Retina (tissue), 1 donor: ENCODE measurements around the gene HNRNPK.

Experiments
- DNase-seq: peaks from one replicate; pipeline ENCODE4 v3.0.0-alpha.2; 2016

Gene HNRNPK

DNA sequence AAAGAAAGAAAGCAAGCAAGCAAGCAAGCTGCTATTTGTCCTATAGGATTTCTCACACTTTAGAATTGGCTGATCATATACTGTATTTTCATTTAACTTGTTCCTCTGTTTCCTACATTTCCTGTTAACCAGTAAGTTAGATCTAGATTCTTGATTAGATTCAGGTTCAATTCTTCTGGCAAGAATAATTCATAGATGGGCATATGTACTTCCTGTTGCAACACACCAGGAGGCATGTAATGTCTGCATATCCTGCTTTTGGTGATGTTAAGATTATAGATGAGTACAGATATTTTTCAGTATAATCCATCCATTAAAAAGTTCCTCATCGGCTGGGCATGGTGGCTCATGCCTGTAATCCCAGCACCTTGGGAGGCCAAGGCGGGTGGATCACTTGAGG is 48.0 kb downstream of the HNRNPK start:
- no peak for DNase-seq

DNA sequence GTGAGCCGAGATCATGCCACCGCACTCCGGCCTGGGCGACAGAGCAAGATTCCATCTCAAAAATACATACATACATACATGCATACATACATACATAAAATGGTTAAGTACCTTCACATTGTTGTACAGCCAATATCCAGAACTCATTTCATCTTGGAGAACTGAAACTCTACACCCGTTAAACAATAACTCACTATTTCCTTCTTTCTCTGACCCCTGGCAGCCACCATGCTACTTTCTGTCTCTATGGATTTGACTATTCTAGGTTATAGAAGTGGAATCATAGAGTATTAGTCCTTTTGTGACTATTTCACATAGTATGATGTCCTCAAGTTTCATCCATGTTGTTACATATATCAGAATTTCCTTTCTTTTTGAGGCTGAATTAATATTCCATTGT is 49.1 kb downstream of the HNRNPK start:
- DNase-seq: no peak

DNA sequence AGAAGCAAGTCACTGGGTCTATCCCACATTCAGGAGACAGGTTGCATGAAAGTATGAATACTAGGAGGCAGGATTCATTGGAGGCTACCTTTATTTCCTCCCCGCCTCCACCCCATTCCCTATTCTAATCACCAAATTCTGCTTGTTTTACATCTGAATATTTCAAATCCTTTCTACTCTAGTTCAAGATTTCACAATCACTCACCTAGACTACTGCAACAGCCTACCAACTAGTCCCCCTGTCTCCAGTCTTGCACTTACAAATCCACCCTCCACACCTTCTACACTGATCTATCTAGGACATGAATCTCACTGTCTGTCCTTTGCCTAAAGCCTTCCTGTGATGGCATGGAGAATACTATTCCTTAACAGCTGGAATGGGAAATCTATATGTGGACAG is 52.4 kb downstream of the HNRNPK start:
- no peak for DNase-seq

DNA sequence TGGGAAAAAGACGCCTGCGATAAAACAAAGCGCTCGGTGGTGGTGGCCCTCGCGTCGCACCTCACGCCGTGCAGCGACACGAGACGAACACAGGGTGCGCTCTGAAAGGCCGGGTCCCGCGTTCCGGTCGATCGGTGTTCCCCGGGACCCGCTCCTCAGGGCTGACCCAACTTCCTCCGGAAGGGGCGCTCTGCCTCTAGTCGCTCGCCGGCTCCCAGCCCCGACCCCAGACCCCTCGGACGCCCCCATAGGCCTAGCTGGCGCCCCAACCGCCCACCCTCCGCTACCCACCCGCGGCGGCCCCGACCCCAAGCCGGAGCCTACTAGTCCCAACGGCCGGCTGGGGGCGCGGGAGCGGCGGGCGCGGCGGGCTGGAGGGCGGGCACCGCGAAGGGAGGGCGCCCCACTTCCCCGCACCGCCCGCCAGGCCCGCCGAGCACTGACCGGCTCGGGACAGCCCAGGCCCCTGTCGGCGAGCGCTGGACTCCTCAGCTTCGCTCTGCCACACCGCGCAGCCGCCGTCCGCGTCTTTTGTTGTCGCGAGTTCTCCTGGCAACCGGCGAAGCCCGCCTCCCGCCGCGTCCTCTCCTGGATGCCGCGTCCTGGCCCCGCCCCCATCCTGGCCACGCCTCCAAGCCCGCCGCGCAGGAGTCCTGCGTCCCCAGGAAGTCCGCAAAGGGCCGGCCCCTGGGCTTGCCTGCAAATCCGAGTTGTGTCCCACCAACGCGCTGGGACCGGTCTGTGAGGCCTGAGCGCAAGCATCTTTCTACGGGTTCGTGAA is 58.9 kb downstream of the HNRNPK start, which contains the start of gene KIF27:
Gene KIF27, minus strand, starts transcription at position 506 of the 781 bp plus-strand sequence. CDS start 5,841 bp downstream, outside the sequence.
- DNase-seq: peak; percentile 94

DNA sequence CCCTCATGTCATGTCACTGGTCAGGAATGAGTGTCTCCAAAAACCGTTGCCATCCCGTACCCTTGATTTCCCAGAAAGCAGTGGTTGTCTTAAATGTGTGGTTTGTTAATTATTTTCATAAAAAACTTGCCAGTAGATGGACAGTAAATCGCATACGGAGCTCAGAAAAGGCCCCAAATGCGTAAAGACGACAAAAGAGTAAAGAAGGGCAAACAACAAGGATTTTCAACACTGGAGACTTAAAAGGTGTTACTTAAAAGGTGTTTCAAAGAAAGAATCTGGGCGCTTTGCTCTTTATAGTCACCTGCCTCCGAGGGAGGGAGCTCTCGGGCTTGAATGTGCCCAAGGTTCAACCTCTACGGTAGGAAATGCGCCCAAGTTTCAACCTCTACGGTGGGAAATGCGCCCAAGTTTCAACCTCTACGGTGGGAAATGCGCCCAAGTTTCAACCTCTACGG is 59.5 kb downstream of the HNRNPK start:
- peak; percentile 73 for DNase-seq

DNA sequence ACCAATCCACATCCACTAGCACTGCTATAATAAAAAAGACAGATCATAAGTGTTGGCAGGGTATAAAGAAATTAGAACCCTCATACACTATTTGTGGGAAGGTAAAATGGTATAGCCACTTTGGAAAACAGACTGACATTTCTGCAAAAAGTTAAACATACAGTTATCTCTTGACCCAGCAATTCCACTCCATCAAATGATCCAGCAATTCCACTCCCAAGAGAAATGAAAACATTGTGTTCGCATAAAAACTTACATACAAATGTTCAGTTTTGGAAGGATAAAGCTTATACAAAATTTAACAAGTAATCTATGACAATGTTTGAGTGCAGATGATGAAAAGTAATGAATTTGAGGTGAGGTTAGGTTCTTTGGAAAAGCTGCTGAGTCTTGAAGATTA is 60.9 kb downstream of the HNRNPK start:
- no peak for DNase-seq
